ENCODE results near the gene TOP2B.

Gene TOP2B

GRCh38 chr3:25673738-25674298, 9.1 kb upstream of the TOP2B start:
- no peak for DNase-seq (ENCODE audit: low spot score)

DNA sequence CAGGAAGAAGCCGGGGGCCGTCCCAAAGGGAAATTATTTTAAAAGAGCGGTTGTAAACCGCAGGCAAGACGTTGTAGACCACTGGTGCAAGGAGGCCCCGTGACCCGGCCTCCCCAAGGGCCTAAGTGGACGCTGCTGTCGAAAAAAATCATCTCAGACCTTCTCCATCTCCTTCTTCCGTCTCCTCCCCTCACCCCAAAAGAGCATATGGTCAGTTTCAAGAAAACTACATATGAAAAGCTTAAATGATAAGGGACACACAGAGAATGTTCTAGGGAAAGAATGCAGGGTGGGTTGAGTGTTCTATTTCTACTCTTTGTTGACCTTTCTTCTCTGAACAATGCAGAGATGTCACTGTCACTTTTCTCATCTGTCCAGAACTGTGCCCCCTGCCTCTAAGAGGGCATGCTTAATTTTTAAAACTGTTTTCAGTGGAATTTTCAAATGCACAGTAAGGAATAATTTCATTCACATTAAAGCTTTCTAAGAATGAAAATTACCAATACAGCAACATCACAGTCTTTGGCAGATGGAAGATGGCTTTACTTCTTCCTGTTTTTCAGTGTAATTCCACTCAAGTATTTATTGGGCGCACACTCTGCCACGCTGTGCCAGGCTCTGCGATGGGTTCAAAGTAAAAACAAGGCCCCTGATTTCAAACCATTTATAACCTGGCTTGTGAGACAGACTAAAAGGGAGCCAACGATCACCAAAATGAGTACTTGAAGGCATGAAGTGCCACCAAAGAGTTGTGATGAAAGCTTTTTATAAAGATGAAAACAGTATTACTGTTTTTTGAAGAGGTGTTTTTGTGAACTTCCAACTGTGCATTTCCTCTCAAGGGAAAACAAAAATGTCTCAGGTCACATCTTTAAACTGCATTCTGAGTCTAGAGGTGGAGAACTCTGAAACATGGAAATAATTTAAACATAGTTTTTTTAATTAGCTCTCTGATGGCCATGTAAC, 891 bp upstream of the TOP2B start:
- DNase-seq (ENCODE audit: low spot score): no peak

- peak; percentile 20 for DNase-seq (ENCODE audit: low spot score)
Measured at GRCh38 chr3:25663869-25664811, 567 bp downstream of the TOP2B start.

DNA sequence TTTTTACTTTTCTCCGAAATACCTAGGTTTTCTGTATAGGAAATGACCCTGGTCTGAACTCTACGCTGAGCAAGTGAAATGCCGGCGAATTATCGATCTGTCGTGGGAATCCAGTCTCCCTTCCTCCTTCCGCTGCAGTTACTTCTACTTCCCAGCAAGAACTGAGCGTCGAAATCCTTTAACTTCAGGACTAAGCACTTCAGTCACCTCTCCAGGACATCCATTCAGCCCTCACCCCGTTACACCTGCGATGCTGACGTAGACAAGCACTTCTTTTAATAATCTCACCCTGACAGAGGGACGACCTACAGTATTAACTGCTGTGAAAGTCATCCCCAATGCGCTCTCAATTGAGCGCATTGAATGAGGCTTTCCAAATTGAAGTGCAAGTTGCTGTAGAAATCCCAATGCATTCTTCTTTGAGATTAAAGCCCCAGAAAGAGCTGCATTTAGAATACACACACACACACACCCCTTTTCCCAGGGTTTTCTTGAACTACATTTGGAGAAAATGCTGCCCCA, 1.3 kb downstream of the TOP2B start:
- DNase-seq (ENCODE audit: low spot score): peak; percentile 28

DNA sequence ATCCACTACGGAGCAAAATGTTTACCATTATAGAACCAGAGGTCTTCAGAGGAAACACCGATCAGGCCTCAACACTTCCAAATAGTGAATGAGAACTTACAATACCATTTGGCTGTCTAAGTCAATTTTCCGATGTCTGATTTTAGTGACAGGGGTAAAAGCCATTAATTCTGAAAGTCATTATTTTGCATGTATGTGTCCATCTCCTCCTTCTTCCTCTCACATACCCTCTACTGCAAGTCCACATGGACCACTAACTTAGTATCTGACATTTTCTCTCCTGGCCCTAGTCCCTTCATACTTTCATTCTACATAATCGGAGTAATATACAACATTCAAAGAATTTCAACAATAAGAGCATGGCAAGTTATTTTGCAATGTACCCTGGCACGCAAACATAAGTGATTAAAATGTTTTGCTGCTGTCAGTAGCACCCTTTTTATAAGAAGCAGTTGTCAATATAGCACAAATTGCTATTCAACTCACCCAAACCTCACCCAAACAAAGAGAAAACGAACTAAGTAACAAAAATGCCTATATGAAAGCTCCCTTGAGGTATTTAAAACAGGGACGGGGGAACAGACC, 1.9 kb downstream of the TOP2B start:
- DNase-seq (ENCODE audit: low spot score): no peak

GRCh38 chr3:25661694-25662437, 2.8 kb downstream of the TOP2B start:
- no peak for DNase-seq (ENCODE audit: low spot score)

DNA sequence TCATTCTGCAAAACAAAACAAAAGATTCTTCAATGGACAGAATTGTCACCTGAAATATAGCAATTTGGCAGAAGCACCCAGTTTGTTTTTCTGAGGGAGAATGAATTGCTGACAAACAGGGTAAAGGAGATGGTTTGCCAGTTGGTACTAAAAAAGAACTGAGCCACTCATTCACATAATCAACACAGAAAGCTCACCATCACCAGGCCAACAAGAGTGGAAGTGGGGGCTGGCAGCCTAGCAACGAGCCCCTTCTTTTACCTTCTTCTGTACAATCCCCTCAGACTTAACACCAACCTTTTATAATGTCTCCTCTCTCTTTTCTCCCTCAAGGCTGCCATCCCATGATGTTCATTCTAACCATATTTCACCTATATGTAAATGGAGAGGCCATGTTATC, 5.9 kb downstream of the TOP2B start:
- DNase-seq (ENCODE audit: low spot score): no peak

GRCh38 chr3:25657293-25657692, 7.4 kb downstream of the TOP2B start:
- no peak for DNase-seq (ENCODE audit: low spot score)

DNA sequence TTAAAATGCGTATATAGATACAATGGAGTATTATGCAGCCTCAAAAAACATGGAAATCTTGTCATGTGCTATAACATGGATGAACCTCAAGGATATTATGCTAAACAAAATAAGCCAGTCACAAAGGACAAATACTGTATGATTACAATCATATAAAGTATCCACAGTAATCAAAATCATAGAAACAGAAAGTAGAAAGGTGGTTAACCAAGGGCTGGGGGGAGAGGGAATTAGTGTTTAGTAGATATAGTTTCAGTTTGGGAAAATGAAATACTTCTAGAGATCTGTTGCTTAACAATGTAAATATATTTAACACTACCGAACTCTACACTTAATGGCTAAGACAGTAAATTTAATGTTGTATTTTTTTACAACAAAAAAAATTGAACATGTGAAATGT, 9.0 kb downstream of the TOP2B start:
- no peak for DNase-seq (ENCODE audit: low spot score)

DNA sequence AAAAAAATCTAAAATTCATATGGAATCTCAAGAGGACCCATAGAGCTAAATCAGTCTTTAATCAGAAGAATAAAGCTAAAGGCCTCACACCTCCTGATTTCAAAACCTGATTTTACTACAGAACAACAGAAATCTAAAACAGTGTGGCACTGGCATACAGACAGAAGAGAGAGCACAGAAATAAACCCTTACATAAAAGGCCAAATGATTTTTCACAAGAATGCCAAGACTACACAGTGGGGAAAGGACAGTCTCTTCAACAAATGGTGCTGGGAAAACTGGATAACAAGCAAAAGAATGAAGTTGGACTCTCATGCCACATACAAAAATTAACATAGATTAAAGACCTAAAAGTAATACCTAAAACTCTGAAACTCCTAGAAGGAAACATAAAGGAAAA, 10.1 kb downstream of the TOP2B start:
- no peak for DNase-seq (ENCODE audit: low spot score)

GRCh38 chr3:25653322-25653721, 11.4 kb downstream of the TOP2B start:
- no peak for DNase-seq (ENCODE audit: low spot score)

GRCh38 chr3:25652921-25653320, 11.8 kb downstream of the TOP2B start:
- no peak for DNase-seq (ENCODE audit: low spot score)

DNA sequence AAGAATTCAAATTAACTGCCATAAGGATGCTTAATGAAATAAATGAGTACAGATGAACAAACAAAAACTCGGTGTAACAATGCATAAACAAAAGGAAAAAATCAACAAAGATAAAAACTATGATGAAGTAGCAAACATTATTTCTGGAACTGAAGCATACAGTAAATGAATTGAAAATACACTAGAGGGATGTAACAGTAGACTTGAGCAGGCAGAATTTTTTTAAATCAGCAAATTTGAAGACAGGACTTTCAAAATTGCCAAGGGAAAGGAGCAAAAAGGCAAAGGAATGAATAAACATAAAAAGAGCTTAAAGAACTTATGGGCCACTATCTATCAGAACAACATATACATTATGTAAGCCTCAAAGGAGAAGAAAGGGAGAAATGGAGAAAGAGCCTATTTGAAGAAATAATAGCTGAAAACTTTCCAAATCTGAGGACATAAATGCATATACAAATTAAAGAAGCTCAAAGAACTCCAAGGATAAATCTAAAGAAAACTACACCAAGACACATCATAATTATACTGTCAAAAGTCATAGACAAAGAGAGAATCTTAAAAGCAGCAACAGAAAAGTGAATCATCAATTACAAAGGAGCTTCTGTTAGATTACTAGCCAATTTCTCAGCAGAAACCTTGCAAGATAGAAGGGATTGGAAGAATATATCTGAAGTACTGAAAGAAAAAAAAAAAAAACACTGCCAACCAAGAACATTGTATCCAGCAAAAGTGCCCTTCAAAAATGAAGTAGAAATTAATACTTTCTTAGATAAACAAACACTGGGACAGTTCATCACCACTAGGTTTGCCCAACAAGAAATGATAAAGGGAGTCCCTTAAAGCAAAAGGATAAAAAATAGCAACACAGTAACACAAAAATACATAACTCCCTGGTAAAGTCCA, 15.5 kb downstream of the TOP2B start:
- no peak for DNase-seq (ENCODE audit: low spot score)

DNA sequence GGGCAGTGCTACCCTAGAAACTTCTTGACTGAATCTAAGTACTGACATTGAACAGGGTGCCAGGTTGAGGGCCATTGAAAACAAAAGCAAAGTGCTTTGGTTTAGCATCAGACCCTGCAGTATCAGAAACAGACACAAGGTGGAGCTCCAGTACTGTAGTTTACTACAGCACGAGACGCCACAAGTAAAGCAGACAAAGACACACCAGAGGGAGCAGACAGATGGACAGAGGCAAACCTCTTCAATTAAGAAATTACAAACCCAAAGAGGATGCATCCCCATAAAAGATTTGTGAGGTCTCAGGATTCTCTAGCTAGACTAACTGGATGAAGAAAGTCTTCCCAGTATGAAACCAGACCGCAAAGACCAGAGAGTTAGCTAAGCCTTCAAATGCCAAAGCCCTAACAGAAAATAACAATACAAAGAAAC, 16.6 kb downstream of the TOP2B start:
- peak; percentile 77 for DNase-seq (ENCODE audit: low spot score)

GRCh38 chr3:25635038-25635437, 29.7 kb downstream of the TOP2B start:
- no peak for DNase-seq (ENCODE audit: low spot score)

GRCh38 chr3:25633919-25634318, 30.8 kb downstream of the TOP2B start:
- no peak for DNase-seq (ENCODE audit: low spot score)

- DNase-seq (ENCODE audit: low spot score): no peak
Measured at GRCh38 chr3:25631989-25632388, 32.7 kb downstream of the TOP2B start.

GRCh38 chr3:25621087-25621486, 43.6 kb downstream of the TOP2B start:
- no peak for DNase-seq (ENCODE audit: low spot score)

GRCh38 chr3:25620493-25620892, 44.2 kb downstream of the TOP2B start:
- DNase-seq (ENCODE audit: low spot score): no peak

DNA sequence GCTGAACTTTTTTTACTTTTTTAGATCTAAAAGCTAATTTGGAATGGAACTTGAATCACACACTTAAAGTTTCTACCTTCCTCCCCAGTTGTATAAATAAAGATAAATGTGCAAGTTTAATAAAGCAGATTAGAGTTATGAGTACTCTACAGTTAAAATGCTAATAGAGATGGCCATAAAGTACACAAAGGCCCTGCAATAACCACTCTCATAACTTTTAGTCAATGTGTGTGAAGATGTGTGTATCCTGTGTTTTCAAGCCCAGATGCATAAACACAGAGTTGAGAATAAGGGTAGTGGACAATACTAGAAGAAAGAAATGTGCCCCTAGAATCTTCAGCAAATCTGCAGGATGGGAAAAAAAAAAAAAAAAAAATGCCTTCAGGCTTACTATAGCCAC, 45.3 kb downstream of the TOP2B start:
- DNase-seq (ENCODE audit: low spot score): no peak

Data from LoVo (cell line).